HAP-1 (cell line): ENCODE results near the gene VGLL2.

ENCODE experiments used
- DNase-seq, 2 experiments: peaks; one replicate each; pipeline ENCODE4 v3.0.0-alpha.2; 2016 to 2020; ENCODE audit warnings: low spot score in 2 of 2
- H3K27me3 ChIP-seq: fragments of 250-450 bp; sonication (Bioruptor Pico); 2 replicates; pipeline ENCODE4 v1.5.1; 2020; ENCODE audit warnings: low read depth, mild to moderate bottlenecking, moderate library complexity
- H3K36me3 ChIP-seq: fragments of 250-450 bp; sonication (Bioruptor Pico); replicated peaks from 2 replicates; pipeline ENCODE4 v1.5.1; 2020; ENCODE audit warnings: mild to moderate bottlenecking
- H3K4me1 ChIP-seq: fragments of 250-450 bp; sonication (Bioruptor Pico); 2 replicates; pipeline ENCODE4 v1.5.1; 2020; ENCODE audit warnings: mild to moderate bottlenecking
- H3K4me3 ChIP-seq: fragments of 250-450 bp; sonication (Bioruptor Pico); 2 replicates; pipeline ENCODE4 v1.5.1; 2020; ENCODE audit warnings: mild to moderate bottlenecking, moderate library complexity
- H3K9me3 ChIP-seq: fragments of 250-450 bp; sonication (Bioruptor Pico); 2 replicates; pipeline ENCODE4 v1.5.1; 2020; ENCODE audit warnings: mild to moderate bottlenecking, moderate library complexity
- in situ Hi-C: fragments of 300-500 bp; cut with MboI; formaldehyde crosslinking; loops from 3 replicates; pipeline ENCODE4 v1.14.3; 2020; ENCODE audit warnings: low sequenced_read_pairs, inconsistent platforms, mixed read lengths

The VGLL2 gene

DNA sequence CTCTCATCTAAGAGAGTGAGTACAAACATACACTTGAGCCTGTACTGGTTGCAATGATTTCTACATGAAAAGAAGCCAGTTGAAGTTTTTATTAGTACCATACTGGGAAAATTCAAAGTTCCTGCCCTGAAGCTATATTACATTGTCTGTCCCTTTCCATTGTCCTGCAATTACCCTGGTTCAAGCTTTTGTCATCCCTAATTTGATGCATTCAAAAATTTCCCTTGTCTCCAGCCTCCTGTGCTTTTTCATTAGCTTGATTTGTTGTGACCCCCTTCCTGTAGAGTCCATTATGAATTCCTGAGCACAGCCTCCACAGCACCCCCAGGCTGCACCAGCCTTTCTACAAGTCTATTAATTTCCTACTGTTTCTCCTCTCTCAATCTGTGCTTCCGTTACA, 46.4 kb downstream of the VGLL2 start:
- Histone ChIP-seq H3K27me3 (peaks cover 11% of the 10 kb centered on the region; the same call in 1 of the 2 replicates), H3K4me3 (no peak overlapping the region), H3K4me1 (no peaks in the 10 kb centered on the region), H3K9me3 (no peaks in the 10 kb centered on the region), H3K36me3 (no peaks in the 10 kb centered on the region)
- peak in 1 of 2 experiments; percentile 14 for DNase-seq
- in situ Hi-C loops, result no loop called here

DNA sequence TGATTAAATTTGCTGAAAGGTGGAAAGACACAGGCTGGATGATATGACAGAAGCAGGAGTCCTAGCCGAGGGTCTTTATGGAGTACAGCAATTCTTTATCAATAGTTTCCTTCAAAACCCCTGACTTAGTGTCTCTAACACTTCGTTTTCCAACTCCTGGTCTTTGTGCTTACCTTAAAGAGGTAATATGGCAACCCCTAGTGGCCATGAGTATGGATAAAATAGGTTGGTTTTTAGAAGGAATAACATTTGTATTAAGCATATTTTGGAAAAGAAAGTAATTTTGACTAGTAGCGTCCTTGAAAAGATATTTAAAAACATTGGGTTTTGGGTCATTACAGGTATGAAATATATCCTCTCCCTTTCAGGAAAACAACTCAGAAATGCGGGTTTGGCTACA, 51.9 kb downstream of the VGLL2 start:
- Histone ChIP-seq H3K27me3 (no peaks in the 10 kb centered on the region), H3K4me1 (no peaks in the 10 kb centered on the region), H3K36me3 (no peaks in the 10 kb centered on the region), H3K4me3 (no peak overlapping the region), H3K9me3 (no peaks in the 10 kb centered on the region)
- DNase-seq, result peak in 1 of 2 experiments; percentile 40
- in situ Hi-C loops, result no loop called here
